Smooth muscle cell (in vitro differentiated cells): Measurements from ENCODE around the gene ZFHX3. TPM values are rescaled to one million over a fixed set of nuclear protein-coding genes. Genes with fewer than 3 reads are reported as not detected.

Experiments
- DNase-seq: peaks from one replicate; lab custom pipeline; 2025; ENCODE audit not compliant: unreplicated experiment; lab: John Stamatoyannopoulos, UW
- H2AFZ ChIP-seq: fragments of 200-600 bp; sonication (generic); 2 replicates; pipeline ENCODE4 v1.6.0; 2016; ENCODE audit warnings: antibody characterized with exemption, low read depth, mild to moderate bottlenecking
- H3F3A ChIP-seq: fragments of 200-600 bp; sonication (generic); 2 replicates; pipeline ENCODE4 v1.6.0; 2017; ENCODE audit warnings: antibody characterized with exemption, low read depth
- H3K27ac ChIP-seq: fragments of 200-600 bp; sonication (generic); 2 replicates; pipeline ENCODE4 v1.5.1; 2016; ENCODE audit warnings: low read depth, mild to moderate bottlenecking
- H3K27me3 ChIP-seq: fragments of 200-600 bp; sonication (generic); 2 replicates; pipeline ENCODE4 v1.6.1; 2016; ENCODE audit warnings: low read depth, mild to moderate bottlenecking
- H3K36me3 ChIP-seq: fragments of 200-600 bp; sonication (generic); 2 replicates; pipeline ENCODE4 v1.5.1; 2016; ENCODE audit warnings: low read depth
- H3K4me1 ChIP-seq: fragments of 200-600 bp; sonication (generic); 2 replicates; pipeline ENCODE4 v1.5.1; 2016; ENCODE audit warnings: low read depth
- H3K4me2 ChIP-seq: fragments of 200-600 bp; sonication (generic); 2 replicates; pipeline ENCODE4 v1.6.0; 2016; ENCODE audit warnings: mild to moderate bottlenecking
- H3K4me3 ChIP-seq: fragments of 200-600 bp; sonication (generic); 2 replicates; pipeline ENCODE4 v1.5.1; 2016; ENCODE audit warnings: mild to moderate bottlenecking
- H3K79me2 ChIP-seq: fragments of 200-600 bp; sonication (generic); 2 replicates; pipeline ENCODE4 v1.6.0; 2016; ENCODE audit warnings: low read depth, mild to moderate bottlenecking
- H3K9ac ChIP-seq: fragments of 200-600 bp; sonication (generic); 2 replicates; pipeline ENCODE4 v1.6.0; 2016; ENCODE audit warnings: low read depth
- H3K9me3 ChIP-seq: fragments of 200-600 bp; sonication (generic); replicated peaks from 2 replicates; pipeline ENCODE4 v1.5.1; 2016; ENCODE audit warnings: low read depth
- H4K20me1 ChIP-seq: fragments of 200-600 bp; sonication (generic); 2 replicates; pipeline ENCODE4 v1.6.0; 2016; ENCODE audit warnings: low read depth
- WGBS: methylation state at CpG from one replicate; pipeline ENCODE4 v1.1.7; 2016; ENCODE audit warnings: low lambda C conversion rate; 5-methylcytosine and 5-hydroxymethylcytosine counted together
- polyA plus RNA-seq: library from polyadenylated mRNA; unstranded; fragments of >200 nt; fragmentation: Nextera tagmentation; extraction: Ambion mirVana; gene quantifications from 2 replicates; pipeline ENCODE4 v1.2.1, GENCODE V29; 2016
- total RNA-seq: library from RNA; depleted of rRNA; stranded (reverse); fragments of >200 nt; gene quantifications from 2 replicates; pipeline ENCODE4 v1.2.3, GENCODE V29; 2014
- TF ChIP-seq, protein P1 (sequence below): fragments of 200-600 bp; sonication (generic); IDR thresholded peaks from 2 replicates; pipeline ENCODE4 v1.5.1; 2017; ENCODE audit warnings: borderline replicate concordance, mild to moderate bottlenecking, antibody characterized with exemption; ENCODE audit not compliant: insufficient read depth, poor library complexity, severe bottlenecking

Gene ZFHX3
- total and polyA plus RNA-seq, 2 experiments from 2014 or later = 3.1 to 9.8 TPM

DNA sequence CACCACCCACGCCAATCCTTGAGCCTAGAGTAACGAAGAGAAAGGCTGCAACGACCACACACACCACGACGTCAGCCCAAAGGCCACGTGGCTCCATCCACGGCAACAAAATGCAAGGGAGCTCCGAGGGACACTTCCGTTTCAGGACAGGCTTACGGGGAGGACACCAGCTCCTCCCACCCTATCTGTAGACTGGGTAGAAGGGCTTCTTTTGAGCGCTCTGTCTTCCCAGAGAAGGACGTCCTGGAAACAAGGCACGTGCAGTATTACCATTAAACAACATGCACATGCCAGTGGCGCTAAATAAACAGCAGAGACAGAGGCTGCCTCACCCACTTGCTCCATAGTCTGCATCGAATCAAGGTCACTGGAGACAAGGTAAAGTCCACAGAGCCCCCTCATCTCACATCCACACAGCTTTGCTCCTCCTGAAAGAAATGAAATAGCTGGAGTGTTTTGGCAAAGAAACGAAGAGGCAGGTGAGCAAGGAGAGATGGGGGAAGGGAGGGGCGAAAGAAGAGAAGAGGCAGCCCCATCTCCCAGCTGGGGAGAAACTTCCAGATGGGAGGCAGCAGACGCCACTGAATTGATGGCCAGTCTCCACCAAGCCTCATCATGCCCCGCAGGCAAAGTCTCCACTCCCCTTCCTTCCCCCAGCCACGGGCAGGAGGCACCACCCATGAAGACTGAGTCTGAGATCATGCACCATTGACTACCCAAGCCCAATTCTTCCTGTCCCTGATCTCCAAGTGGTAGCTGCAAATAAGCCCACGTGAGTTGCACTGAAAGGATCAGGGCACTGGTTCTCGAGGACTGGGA lies 24.0 kb downstream of the ZFHX3 start:
- no peaks in the 10 kb centered on the region for H3K9me3 ChIP-seq
- no peak overlapping the region for H3K9ac ChIP-seq
- H3F3A ChIP-seq = peaks cover 7% of the 10 kb centered on the region
- no peak overlapping the region for H2AFZ ChIP-seq
- no peak overlapping the region for H3K4me3 ChIP-seq
- no peak overlapping the region for H3K27ac ChIP-seq
- H3K27me3 ChIP-seq = no peaks in the 10 kb centered on the region
- H3K79me2 ChIP-seq = peaks cover 87% of the 10 kb centered on the region
- no peak overlapping the region for H3K4me2 ChIP-seq
- no peaks in the 10 kb centered on the region for H3K36me3 ChIP-seq
- 78% methylated on average over 22 of the region's 22 CpGs for WGBS
- DNase-seq = no peak
- TF ChIP-seq, protein P1, sequence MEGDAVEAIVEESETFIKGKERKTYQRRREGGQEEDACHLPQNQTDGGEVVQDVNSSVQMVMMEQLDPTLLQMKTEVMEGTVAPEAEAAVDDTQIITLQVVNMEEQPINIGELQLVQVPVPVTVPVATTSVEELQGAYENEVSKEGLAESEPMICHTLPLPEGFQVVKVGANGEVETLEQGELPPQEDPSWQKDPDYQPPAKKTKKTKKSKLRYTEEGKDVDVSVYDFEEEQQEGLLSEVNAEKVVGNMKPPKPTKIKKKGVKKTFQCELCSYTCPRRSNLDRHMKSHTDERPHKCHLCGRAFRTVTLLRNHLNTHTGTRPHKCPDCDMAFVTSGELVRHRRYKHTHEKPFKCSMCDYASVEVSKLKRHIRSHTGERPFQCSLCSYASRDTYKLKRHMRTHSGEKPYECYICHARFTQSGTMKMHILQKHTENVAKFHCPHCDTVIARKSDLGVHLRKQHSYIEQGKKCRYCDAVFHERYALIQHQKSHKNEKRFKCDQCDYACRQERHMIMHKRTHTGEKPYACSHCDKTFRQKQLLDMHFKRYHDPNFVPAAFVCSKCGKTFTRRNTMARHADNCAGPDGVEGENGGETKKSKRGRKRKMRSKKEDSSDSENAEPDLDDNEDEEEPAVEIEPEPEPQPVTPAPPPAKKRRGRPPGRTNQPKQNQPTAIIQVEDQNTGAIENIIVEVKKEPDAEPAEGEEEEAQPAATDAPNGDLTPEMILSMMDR = no peak
- H3K4me1 ChIP-seq = peaks cover 9% of the 10 kb centered on the region
- peaks cover 60% of the 10 kb centered on the region for H4K20me1 ChIP-seq

DNA sequence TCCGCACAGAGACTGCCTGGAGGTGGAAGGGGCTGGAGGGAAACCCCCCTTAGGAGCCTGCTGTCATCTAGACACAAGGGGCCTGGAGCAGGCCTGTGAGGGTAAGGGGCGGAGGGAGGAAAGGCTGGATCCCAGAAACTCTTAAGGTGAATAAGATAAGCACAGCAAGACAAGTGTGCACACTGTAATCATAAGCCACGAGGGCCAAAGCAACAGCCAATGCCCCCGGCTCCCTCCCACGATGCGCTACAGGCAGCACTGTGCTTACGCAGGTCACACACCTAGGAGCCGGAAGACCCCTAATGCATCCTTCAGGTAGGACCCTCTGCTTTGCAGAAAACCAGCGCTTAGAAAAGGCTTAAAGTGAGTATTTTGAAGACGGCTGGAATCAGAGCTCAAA lies 24.6 kb downstream of the ZFHX3 start:
- Histone ChIP-seq H3F3A (peaks cover 10% of the 10 kb centered on the region), H4K20me1 (peaks cover 60% of the 10 kb centered on the region), H2AFZ (no peak overlapping the region), H3K9me3 (no peaks in the 10 kb centered on the region), H3K27ac (no peak overlapping the region), H3K36me3 (no peaks in the 10 kb centered on the region), H3K79me2 (peaks cover 87% of the 10 kb centered on the region), H3K4me2 (no peak overlapping the region), H3K4me1 (peaks cover 9% of the 10 kb centered on the region), H3K27me3 (no peaks in the 10 kb centered on the region), H3K9ac (no peak overlapping the region), H3K4me3 (no peak overlapping the region)
- TF ChIP-seq, protein P1 = no peak
- DNase-seq = no peak
- WGBS = 94% methylated on average over 10 of the region's 10 CpGs

DNA sequence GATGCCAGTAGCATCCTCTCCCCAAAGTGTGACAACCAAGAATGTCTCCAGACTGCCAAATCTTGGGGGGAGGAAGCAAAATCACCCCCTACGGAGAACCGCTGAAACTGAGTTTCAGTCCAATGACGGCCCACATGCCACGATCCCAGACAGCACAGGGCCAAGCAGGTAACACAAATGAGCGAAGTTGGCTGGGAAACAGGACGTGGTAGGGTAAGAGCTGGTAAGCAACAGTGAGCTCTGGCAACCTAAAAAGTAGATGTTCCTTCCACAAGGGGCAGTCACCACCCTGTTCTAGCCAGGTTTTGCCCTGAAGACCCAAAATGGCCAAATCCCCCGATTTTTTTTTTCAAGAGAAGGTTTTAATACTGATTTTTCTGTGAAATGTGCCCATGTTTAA lies 25.4 kb downstream of the ZFHX3 start:
- Histone ChIP-seq H3K4me2 (no peak overlapping the region), H3K9me3 (no peaks in the 10 kb centered on the region), H3K27ac (no peak overlapping the region), H3K36me3 (no peaks in the 10 kb centered on the region), H3K4me1 (peaks cover 9% of the 10 kb centered on the region), H2AFZ (no peak overlapping the region), H3K79me2 (peaks cover 87% of the 10 kb centered on the region), H3K4me3 (no peak overlapping the region), H3F3A (peaks cover 10% of the 10 kb centered on the region), H3K9ac (no peak overlapping the region), H3K27me3 (no peaks in the 10 kb centered on the region), H4K20me1 (peaks cover 60% of the 10 kb centered on the region)
- no peak for DNase-seq
- WGBS = 98% methylated on average over 7 of the region's 7 CpGs
- TF ChIP-seq, protein P1 = no peak

DNA sequence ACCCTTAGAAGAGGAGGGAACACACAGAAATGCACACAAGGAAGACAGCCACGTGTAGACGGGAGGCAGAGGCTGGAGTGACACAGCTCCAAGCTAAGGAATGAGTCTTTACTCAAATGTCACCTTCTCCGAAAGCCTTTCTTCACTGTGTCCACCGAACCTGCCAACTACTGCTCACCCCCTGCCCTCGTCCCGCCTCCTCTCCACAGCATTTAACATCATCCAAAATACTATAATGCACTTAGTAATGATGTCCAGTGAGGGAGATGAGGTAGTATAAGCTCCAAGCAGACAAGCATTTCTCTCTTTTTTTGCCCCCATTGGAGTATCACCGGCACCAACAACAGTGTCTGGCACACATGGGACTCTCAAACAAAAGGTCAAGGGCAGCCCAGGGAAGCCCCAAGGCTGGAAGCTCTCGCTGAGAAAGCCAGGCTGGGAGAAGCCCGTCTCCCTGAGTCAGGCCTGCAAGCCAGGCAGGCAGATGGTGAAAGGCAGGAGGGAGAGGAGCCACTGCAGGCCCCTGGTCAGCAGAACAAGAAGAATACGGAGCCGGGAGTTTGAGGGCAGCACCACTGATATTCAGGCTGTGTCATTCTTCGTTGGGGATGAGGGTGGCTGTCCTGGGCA lies 25.9 kb downstream of the ZFHX3 start:
- 83% methylated on average over 12 of the region's 12 CpGs for WGBS
- DNase-seq = no peak
- Histone ChIP-seq H3K4me1 (peaks cover 9% of the 10 kb centered on the region), H4K20me1 (peaks cover 60% of the 10 kb centered on the region), H3K9ac (no peak overlapping the region), H3K27me3 (no peaks in the 10 kb centered on the region), H3K9me3 (no peaks in the 10 kb centered on the region), H2AFZ (no peak overlapping the region), H3K4me2 (no peak overlapping the region), H3K36me3 (no peaks in the 10 kb centered on the region), H3K79me2 (peaks cover 87% of the 10 kb centered on the region), H3F3A (peaks cover 10% of the 10 kb centered on the region), H3K27ac (no peak overlapping the region), H3K4me3 (no peak overlapping the region)
- TF ChIP-seq, protein P1 = no peak
